Small intestine (tissue), 7 donors: ENCODE measurements around the gene MAP3K5. TPM values are rescaled to one million over a fixed set of nuclear protein-coding genes. Genes with fewer than 3 reads are reported as not detected.

Experiments used
- DNase-seq, 2 donors: peaks; one replicate each; pipeline versions ENCODE4 v3.0.0 to v3.0.0-alpha.2; 2013
- FAIRE-seq: peaks from 2 replicates; lab custom pipeline; 2012; peaks lifted over from hg19 to GRCh38; lab: Jason Lieb, UNC
- H3K27ac ChIP-seq, 3 donors: one replicate each; pipeline ENCODE4 v1.5.1; 2013; ENCODE audit warnings: low read length in 2 of 3, mild to moderate bottlenecking in 2 of 3, control low read depth in 1 of 3, inconsistent platforms in 1 of 3, low read depth in 1 of 3, moderate library complexity in 1 of 3
- H3K27me3 ChIP-seq, 3 donors: one replicate each; pipeline ENCODE4 v1.6.1; 2013; ENCODE audit warnings: low read length in 3 of 3, inconsistent platforms in 1 of 3; ENCODE audit not compliant: control insufficient read depth in 3 of 3, insufficient read depth in 3 of 3
- H3K36me3 ChIP-seq, 3 donors: one replicate each; pipeline ENCODE4 v1.6.1; 2013; ENCODE audit warnings: low read length in 3 of 3, inconsistent platforms in 1 of 3, low read depth in 1 of 3, mild to moderate bottlenecking in 1 of 3, moderate library complexity in 1 of 3; ENCODE audit not compliant: control insufficient read depth in 3 of 3, insufficient read depth in 2 of 3
- H3K4me1 ChIP-seq, 3 donors: one replicate each; pipeline ENCODE4 v1.6.1; 2013; ENCODE audit warnings: low read length in 2 of 3, inconsistent platforms in 1 of 3, low read depth in 1 of 3, mild to moderate bottlenecking in 1 of 3, moderate library complexity in 1 of 3; ENCODE audit not compliant: control insufficient read depth in 3 of 3, insufficient read depth in 2 of 3
- H3K4me3 ChIP-seq, 3 donors: one replicate each; pipeline ENCODE4 v1.5.1; 2013; ENCODE audit warnings: low read length in 3 of 3, control low read depth in 1 of 3, inconsistent platforms in 1 of 3, low read depth in 1 of 3, mild to moderate bottlenecking in 1 of 3, moderate library complexity in 1 of 3
- H3K9me3 ChIP-seq, 2 donors: one replicate each; pipeline ENCODE4 v1.6.1; 2013; ENCODE audit warnings: low read depth in 1 of 2, low read length in 1 of 2; ENCODE audit not compliant: control insufficient read depth in 2 of 2, insufficient read depth in 1 of 2
- WGBS, 3 donors: extraction: QIAGEN DNeasy Blood & Tissue Kit; methylation state at CpG; one replicate each; pipeline ENCODE4 v1.1.7; 2013; 5-methylcytosine and 5-hydroxymethylcytosine counted together
- polyA plus RNA-seq, 4 donors: library from polyadenylated mRNA; stranded (reverse) in 3 of 4; unstranded in 1 of 4; fragments of 200-250 nt in 3 of 4; fragments of 120-200 nt in 1 of 4; gene quantifications; one replicate each; pipeline versions ENCODE4 v1.2.1 to v1.2.3, GENCODE V29; 2013
- donor health status: healthy with polysubstance abuse.
- donor health status: control.
- donor health status: control.
- donor health status: Bipolar disorder and iron deficiency.
- donor health status: healthy.

MAP3K5 gene
- polyA plus RNA-seq, 4 donors: 5.4 to 9.5 (median 7.0) TPM

DNA sequence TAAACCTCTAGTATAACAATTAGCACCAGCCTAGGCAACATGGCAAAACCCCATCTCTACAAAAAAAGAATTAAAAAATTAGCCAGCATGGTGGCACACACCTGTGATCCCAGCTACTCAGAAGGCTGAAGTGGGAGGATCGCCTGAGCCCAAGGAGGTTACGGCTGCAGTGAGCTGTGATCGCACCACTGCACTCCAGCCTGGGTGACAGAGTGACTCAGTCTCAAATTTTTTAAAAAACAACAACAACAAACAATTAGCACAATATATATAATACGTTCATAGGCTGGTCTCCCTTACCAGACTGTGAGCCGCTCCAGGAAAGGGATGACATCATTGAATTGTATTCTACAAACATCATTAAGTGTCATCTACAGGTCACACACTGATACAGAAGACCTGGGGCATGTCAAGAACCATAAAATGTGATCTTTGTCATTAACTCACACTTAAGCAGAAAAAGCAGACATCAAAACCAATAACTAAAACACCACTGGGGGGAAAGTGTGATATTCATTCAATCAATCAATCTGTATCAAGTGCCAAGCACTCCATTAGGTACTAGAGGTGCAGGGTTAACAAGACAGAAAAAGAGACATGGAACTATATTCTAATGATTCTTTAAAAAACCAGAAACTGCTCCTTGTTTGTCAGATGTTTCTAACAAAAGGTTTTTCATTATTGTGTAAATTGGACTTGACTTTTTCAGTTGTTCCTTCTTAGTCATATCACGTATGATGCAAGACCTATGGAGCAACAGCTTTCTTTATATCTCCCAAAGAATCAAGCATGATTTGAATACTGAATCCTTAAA lies 17.8 kb downstream of the MAP3K5 start:
- no peaks in the 10 kb centered on the region for H3K27me3 ChIP-seq
- no peak overlapping the region for H3K4me3 ChIP-seq
- peaks cover 2 to 14% (median 5%) of the 10 kb centered on the region in 3 donors for H3K4me1 ChIP-seq
- FAIRE-seq (no peak), DNase-seq (peak in 1 of 2 donors; percentile 49)
- no peaks in the 10 kb centered on the region for H3K9me3 ChIP-seq
- H3K27ac ChIP-seq: peak overlapping the region in 1 of 3 donors; percentile 16
- WGBS, 3 donors: 80 to 83% (median 80%) methylated on average over 6 of the region's 6 CpGs
- no peaks in the 10 kb centered on the region for H3K36me3 ChIP-seq

DNA sequence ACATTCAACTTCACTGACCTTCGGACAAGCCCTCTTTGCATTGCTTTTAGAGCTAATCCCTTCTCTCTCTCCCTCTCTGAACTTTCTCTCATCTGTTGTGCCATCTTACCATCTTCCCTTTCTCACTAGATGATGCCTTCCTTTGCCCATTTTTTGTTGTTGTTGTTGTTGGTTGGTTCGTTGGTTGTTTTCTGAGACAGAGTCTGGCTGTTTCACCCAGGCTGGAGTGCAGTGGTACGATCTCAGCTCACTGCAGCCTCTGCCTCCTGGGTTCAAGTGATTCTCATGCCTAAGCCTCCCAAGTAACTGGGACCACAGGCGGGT lies 18.8 kb downstream of the MAP3K5 start:
- Histone ChIP-seq H3K27me3 (no peaks in the 10 kb centered on the region), H3K27ac (no peak overlapping the region), H3K9me3 (no peaks in the 10 kb centered on the region), H3K4me1 (peaks cover 2 to 14% (median 5%) of the 10 kb centered on the region in 3 donors), H3K4me3 (no peak overlapping the region), H3K36me3 (no peaks in the 10 kb centered on the region)
- FAIRE-seq (no peak), DNase-seq (no peak)
- WGBS, 3 donors: 90 to 92% (median 91%) methylated on average over 4 of the region's 4 CpGs

DNA sequence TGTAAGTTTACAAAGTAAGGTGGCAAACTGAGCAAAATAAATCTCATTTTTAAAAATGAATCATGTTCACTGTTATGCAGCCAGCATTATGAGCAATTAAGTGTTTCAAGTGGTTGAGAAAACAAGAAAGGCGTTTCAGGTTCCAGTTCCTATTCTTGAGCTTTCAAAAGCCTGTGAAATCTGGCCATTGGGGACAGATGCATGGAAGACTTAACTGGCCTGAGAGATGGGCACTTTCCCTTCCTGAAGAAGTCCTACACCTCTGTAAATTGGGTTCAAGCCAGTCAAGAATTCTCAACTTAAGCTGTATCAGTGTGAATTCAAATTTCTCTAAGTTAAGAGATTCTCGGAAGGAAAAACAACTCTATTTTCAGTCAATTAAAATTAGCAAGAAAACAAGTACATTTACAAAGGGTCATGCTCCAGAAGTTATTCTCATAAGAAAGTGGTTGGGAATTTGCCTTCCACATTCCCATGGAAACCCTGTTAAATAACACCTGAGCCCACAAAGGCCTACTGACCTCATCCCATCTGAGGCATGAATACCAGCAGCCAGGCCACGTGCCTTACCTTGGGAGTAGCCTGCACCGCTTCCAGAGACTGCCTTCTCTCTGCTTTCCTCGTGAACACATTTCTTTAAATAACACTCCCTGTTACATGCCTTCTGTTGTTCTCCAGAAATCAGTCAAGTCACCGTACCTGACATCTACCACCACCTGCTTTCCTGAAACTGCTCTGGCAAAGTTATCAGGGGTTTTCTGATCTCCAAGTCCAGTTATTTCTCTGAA lies 19.4 kb downstream of the MAP3K5 start:
- Histone ChIP-seq H3K27ac (no peak overlapping the region), H3K4me1 (peaks cover 2 to 14% (median 5%) of the 10 kb centered on the region in 3 donors), H3K27me3 (no peaks in the 10 kb centered on the region), H3K36me3 (no peaks in the 10 kb centered on the region), H3K4me3 (no peak overlapping the region), H3K9me3 (no peaks in the 10 kb centered on the region)
- FAIRE-seq (no peak), DNase-seq (no peak)
- 81 to 88% (median 85%) methylated on average over 6 of the region's 6 CpGs for WGBS, 3 donors

DNA sequence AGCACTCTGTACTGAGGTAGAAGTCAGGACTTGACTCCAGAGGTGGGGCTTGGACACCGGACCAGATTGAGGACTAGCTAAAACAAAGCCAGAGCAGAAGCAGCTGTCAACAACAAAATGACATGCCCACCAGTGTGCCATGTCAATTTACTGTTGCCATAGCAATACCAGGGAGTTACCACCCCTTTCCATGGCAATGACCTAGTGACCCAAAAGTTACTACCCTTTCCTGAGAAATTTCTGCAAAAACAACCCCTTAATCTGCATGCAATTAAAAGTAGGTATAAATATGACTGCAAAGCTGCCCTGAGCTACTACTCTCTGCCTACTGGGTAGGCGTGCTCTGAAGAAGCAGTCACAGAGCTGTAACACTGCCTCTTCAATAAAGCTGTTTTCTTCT lies 21.0 kb downstream of the MAP3K5 start:
- Histone ChIP-seq H3K4me3 (no peak overlapping the region), H3K27ac (no peak overlapping the region), H3K4me1 (peaks cover 2 to 14% (median 5%) of the 10 kb centered on the region in 3 donors), H3K9me3 (no peaks in the 10 kb centered on the region), H3K36me3 (no peaks in the 10 kb centered on the region), H3K27me3 (no peaks in the 10 kb centered on the region)
- WGBS, 3 donors: 83 to 93% (median 87%) methylated on average over 2 of the region's 2 CpGs
- no peak for DNase-seq
- no peak for FAIRE-seq

DNA sequence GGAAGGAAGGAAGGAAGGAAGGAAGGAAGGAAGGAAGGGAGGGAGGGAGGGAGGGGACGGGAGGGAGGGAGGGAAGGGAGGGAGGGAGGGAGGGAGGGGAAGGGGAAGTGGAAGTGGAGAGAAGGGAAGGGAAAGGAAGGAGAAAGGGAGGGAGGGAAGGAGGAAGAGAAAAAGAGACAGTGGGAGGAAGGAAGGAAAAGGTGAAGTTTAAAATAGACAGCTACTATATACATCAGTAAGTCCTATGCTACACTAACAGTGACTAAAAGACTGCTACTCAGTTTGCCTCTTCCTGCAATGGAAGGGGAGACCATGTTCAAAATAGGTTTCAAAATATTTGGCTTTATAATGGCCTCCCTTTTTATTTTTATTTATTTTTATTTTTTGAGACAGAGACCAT lies 22.5 kb downstream of the MAP3K5 start:
- DNase-seq: no peak
- Histone ChIP-seq H3K4me3 (no peak overlapping the region), H3K27me3 (no peaks in the 10 kb centered on the region), H3K9me3 (no peaks in the 10 kb centered on the region), H3K4me1 (peaks cover 0 to 18% (median 5%) of the 10 kb centered on the region in 3 donors), H3K27ac (no peak overlapping the region), H3K36me3 (no peaks in the 10 kb centered on the region)
- FAIRE-seq: no peak
- WGBS, 3 donors: 40% methylated on average over 1 of the region's 1 CpG; no CpG with 5 or more reads in 2 of the 3 donors

DNA sequence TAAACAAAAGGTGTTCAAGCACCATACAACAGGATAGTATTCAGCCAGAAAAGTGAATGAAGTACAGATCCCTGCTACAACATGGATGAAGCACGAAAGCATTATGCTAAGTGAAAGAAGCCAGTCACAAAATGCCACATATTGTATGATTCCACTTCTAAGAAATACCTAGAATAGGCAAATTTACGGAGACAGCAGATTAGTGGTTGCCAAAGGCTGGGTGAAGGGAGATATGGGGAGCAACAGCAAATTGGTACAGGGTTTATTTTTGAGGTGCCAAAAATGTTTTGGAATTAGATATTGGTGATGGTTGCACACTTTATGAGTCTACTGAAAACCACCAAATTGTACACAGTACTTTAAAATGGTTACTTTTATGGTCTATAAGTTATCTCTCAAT lies 23.2 kb downstream of the MAP3K5 start:
- no peak for DNase-seq
- H3K9me3 ChIP-seq: no peaks in the 10 kb centered on the region
- H3K27ac ChIP-seq: no peak overlapping the region
- no peak for FAIRE-seq
- no peak overlapping the region for H3K4me3 ChIP-seq
- H3K4me1 ChIP-seq: peaks cover 0 to 14% (median 0%) of the 10 kb centered on the region in 3 donors
- H3K36me3 ChIP-seq: no peaks in the 10 kb centered on the region
- H3K27me3 ChIP-seq: no peaks in the 10 kb centered on the region
- WGBS, 3 donors: 94 to 99% (median 98%) methylated on average over 2 of the region's 2 CpGs

DNA sequence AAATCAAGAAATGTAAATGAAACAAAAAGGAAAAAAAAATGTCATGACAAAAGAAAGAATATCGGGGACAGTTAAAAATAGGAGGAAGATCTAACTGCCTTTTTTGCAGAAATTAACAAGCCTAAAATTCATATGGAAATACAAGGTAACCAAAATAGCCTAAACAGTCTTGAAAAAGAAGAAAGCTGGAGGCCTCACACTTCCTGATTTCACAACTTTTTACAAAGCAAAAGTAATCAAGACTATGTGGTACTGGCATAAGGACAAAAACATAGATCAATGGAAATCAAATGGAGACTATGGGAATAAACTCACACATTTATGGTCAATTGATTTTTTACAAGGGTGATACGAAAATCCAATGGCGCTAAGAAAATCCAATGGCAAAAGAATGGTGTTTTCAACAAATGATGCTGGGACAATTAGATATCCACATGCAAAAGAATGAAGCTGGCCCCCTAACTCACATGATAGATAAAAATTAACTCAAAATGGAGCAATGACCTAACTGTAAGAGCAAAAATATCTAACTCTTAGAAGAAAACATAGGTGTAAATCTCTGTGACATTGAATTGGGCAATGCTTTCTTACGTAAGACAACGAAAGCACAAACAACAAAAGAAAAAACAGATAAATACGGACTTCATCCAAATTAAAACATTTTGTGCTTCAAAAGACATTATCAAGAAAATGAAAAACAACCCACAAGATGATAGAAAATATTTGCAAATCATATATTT lies 24.5 kb downstream of the MAP3K5 start:
- Histone ChIP-seq H3K36me3 (no peaks in the 10 kb centered on the region), H3K4me1 (peaks cover 1 to 17% (median 2%) of the 10 kb centered on the region in 3 donors), H3K4me3 (no peak overlapping the region), H3K9me3 (no peaks in the 10 kb centered on the region), H3K27ac (no peak overlapping the region), H3K27me3 (no peaks in the 10 kb centered on the region)
- FAIRE-seq (no peak), DNase-seq (no peak)
- WGBS, 3 donors: 85 to 95% (median 93%) methylated on average over 6 of the region's 6 CpGs

DNA sequence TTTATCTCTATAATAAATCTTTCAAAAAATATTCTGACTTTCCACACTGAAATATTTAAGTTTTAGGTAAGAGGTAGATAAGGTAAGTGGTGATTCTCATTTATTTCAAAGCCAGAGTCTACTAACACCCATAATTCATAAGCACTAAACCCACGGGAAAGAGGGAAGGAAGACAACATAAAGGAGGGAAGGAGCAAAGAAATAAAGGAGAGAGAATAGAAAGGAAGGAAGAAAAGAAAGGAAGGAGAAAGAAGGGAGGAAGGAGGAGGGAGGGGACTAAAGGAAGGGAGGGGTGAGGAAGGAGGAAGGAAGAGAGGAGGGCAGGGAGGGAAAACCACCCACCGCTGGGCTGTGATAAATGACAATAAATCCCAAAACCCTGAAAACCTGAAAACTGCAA lies 25.2 kb downstream of the MAP3K5 start:
- Histone ChIP-seq H3K4me3 (no peak overlapping the region), H3K9me3 (no peaks in the 10 kb centered on the region), H3K27ac (peak overlapping the region in 1 of 3 donors; percentile 22), H3K27me3 (no peaks in the 10 kb centered on the region), H3K4me1 (peaks cover 6 to 21% (median 7%) of the 10 kb centered on the region in 3 donors), H3K36me3 (no peaks in the 10 kb centered on the region)
- FAIRE-seq (no peak), DNase-seq (no peak)
- 63 to 92% (median 79%) methylated on average over 2 of the region's 2 CpGs for WGBS, 3 donors
